ENCODE results near the gene TMEM238L.

- no peak for TF ChIP-seq CTCF (IDR thresholded peaks at IDR 0.05; ENCODE audit: low read depth, low read length)
- no peak for TF ChIP-seq EZH2phosphoT487 (IDR thresholded peaks at IDR 0.05; ENCODE audit: low read depth)
These were observed 48.9 kb downstream of the TMEM238L start for GRCh38 chr17:10754861-10755591.

All from OCI-LY3 (cell line).